HEK293T (cell line): ENCODE results near the gene FAM83B.

ENCODE experiments used
- CTCF ChIA-PET: fragments of 350-600 bp; formaldehyde crosslinking; extraction: SDS; loops from one replicate; lab custom pipeline; 2021; ENCODE audit warnings: antibody characterized with exemption, inconsistent platforms; lab: Yijun Ruan, JAX
- POLR2A ChIA-PET: fragments of 350-600 bp; formaldehyde crosslinking; extraction: SDS; loops from one replicate; lab custom pipeline; 2020; ENCODE audit warnings: antibody characterized with exemption, inconsistent platforms; lab: Yijun Ruan, JAX
- DNase-seq: peaks from one replicate; pipeline ENCODE4 v3.0.0; 2012; ENCODE audit warnings: mixed read lengths; ENCODE audit errors: extremely low spot score
- ARNT ChIP-seq: fragments of 450-650 bp; IDR thresholded peaks from 2 replicates; pipeline ENCODE4 v1.6.1; 2017; ENCODE audit warnings: mild to moderate bottlenecking
- BHLHE40 ChIP-seq: fragments of 450-650 bp; IDR thresholded peaks from 2 replicates; pipeline ENCODE4 v1.6.1; 2016; ENCODE audit warnings: mild to moderate bottlenecking, moderate library complexity, borderline replicate concordance
- CTBP1 ChIP-seq: fragments of 450-650 bp; IDR thresholded peaks from 2 replicates; pipeline ENCODE4 v1.6.1; 2016; ENCODE audit warnings: borderline replicate concordance
- ELF4 ChIP-seq: fragments of 450-650 bp; IDR thresholded peaks from 2 replicates; pipeline ENCODE4 v1.6.1; 2017; ENCODE audit warnings: antibody characterized with exemption
- FOXA1 ChIP-seq: fragments of 450-650 bp; IDR thresholded peaks from 2 replicates; pipeline ENCODE4 v1.6.1; 2016; ENCODE audit warnings: mild to moderate bottlenecking
- FOXK2 ChIP-seq: fragments of 450-650 bp; IDR thresholded peaks from 2 replicates; pipeline ENCODE4 v1.6.1; 2016; ENCODE audit warnings: mild to moderate bottlenecking
- FOXM1 ChIP-seq: fragments of 450-650 bp; IDR thresholded peaks from 2 replicates; pipeline ENCODE4 v1.6.1; 2017; ENCODE audit warnings: mild to moderate bottlenecking, borderline replicate concordance
- HDGF ChIP-seq: fragments of 450-650 bp; IDR thresholded peaks from 2 replicates; pipeline ENCODE4 v1.6.1; 2017; ENCODE audit warnings: antibody characterized with exemption, borderline replicate concordance
- L3MBTL2 ChIP-seq: fragments of 450-650 bp; conservative IDR thresholded peaks from 2 replicates; pipeline ENCODE4 v1.6.1; 2016; ENCODE audit warnings: mild to moderate bottlenecking
- LEF1 ChIP-seq: fragments of 450-650 bp; IDR thresholded peaks from 2 replicates; pipeline ENCODE4 v1.6.1; 2017; ENCODE audit warnings: mild to moderate bottlenecking, borderline replicate concordance
- NFRKB ChIP-seq: fragments of 450-650 bp; IDR thresholded peaks from 2 replicates; pipeline ENCODE4 v1.6.1; 2016; ENCODE audit warnings: mild to moderate bottlenecking, moderate library complexity
- SP1 ChIP-seq: fragments of 450-650 bp; IDR thresholded peaks from 2 replicates; pipeline ENCODE4 v1.6.1; 2017
- SUZ12 ChIP-seq: fragments of 450-650 bp; IDR thresholded peaks from 2 replicates; pipeline ENCODE4 v1.6.1; 2016; ENCODE audit warnings: mild to moderate bottlenecking
- TARDBP ChIP-seq: fragments of 450-650 bp; IDR thresholded peaks from 2 replicates; pipeline ENCODE4 v1.6.1; 2016
- ZNF384 ChIP-seq: fragments of 450-650 bp; IDR thresholded peaks from 2 replicates; pipeline ENCODE4 v1.6.1; 2016
- TF ChIP-seq, protein P1 (sequence below): fragments of 450-650 bp; IDR thresholded peaks from 2 replicates; pipeline ENCODE4 v1.6.1; 2016

FAM83B gene

DNA sequence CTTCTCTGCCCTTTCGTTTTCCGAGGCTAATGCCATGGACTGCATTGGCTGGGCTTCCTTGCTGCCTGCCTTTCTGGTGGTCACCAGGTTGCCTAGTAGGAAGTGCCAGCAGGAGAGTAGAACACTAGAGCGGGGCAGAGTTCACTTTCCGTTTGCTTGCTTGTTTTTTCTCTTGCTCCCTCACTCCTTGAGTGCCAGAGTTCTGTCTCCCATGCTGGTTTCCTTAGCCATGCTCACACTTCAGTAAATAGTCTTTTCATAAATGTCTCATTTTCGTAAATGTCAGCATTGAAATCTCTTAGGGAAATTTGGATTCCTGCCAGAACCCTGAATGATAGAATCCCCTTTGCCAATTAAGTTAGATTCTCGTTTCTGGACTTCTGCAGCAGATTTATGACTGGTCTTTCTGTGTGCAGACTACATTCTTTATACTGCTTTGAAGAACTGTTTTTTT lies 63.9 kb downstream of the FAM83B start:
- no peak for TF ChIP-seq FOXM1
- no peak for TF ChIP-seq SUZ12
- POLR2A ChIA-PET: no interaction called here
- CTCF ChIA-PET: no interaction called here
- DNase-seq: no peak

DNA sequence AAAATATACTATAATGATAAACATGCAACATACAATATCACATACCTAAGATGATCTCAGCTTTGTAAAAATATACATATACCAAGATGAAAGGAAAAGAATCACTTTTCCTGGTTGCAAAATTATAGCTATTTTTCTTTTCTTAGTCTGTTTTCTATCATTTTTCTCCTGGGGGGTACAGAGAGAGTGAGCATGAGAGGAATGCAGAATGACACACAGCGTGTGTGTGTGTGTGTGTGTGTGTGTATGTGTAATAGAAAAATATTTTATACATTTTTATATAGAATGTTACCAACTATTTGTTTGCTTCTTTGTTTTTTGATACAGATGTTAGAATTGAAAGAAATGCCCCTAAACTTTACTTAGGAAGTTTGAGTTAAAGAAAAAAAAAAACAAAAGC lies 64.3 kb downstream of the FAM83B start:
- ChIA-PET POLR2A (no interaction called here), CTCF (no interaction called here)
- TF ChIP-seq FOXA1 (no peak), ZNF384 (no peak), HDGF (no peak), SUZ12 (no peak), FOXK2 (no peak), LEF1 (no peak), FOXM1 (no peak), CTBP1 (no peak), BHLHE40 (no peak), NFRKB (no peak), SP1 (no peak), TARDBP (no peak), ELF4 (no peak), L3MBTL2 (no peak), ARNT (no peak)
- TF ChIP-seq, protein P1, sequence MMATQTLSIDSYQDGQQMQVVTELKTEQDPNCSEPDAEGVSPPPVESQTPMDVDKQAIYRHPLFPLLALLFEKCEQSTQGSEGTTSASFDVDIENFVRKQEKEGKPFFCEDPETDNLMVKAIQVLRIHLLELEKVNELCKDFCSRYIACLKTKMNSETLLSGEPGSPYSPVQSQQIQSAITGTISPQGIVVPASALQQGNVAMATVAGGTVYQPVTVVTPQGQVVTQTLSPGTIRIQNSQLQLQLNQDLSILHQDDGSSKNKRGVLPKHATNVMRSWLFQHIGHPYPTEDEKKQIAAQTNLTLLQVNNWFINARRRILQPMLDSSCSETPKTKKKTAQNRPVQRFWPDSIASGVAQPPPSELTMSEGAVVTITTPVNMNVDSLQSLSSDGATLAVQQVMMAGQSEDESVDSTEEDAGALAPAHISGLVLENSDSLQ: no peak
- DNase-seq: no peak

DNA sequence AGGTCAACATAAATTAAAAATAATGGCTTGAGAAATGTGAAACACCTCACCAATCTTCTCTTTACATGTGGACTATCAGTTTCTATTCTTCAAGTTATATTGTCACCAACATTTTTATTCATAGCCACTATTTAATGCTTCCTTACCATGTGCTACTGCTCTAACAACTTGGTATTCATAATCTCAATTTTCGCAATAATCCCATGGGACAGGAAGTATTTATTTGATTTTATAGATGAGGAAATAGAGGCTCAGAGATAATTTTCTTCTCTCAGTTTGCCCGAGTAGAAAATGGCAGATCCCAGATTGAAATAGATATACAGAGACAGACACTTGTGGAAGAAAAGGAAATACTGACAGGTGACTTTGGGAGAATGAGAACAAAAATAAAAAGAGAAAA lies 66.6 kb downstream of the FAM83B start:
- TF ChIP-seq HDGF (no peak), L3MBTL2 (no peak), FOXM1 (no peak)
- no peak for DNase-seq
- POLR2A ChIA-PET: no interaction called here
- CTCF ChIA-PET: no interaction called here

DNA sequence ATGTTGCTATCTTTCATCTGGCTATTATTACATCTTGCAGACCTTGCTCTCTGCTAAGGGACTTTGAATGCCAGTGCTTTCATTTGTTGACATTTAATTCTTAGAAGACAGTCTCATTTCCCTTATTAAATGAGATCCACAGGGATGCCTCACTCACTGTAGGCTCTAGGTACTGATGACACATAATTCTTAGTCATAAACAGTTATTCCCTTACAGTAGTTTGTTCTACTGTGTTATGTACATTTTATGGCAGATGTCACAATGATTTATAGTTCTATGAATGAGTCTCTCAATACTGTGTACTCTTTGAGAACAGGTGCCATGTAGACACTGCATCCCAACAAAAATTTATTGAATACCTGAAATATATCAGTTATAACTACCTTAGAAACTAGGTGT lies 70.3 kb downstream of the FAM83B start:
- no peak for DNase-seq
- ChIA-PET POLR2A (no interaction called here), CTCF (no interaction called here)
- TF ChIP-seq, protein P1: peak; percentile 87
- TF ChIP-seq TARDBP: no peak

DNA sequence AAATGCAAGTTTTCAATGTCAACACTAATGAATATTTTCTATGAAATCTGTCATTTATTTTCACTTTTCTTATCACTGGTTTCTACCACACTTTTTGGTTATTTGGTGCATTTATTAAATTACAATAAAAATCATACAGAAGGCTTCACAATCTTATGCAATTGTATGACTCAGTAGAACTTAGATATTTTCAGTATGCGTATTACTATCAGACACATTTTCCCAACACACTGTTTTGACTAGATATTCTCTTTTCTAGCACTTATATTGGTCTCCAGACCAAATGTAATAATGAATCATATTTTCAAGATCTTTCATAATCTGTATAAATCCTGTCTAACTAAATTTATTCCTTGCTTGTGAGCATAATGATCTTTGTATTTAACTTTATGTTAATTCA lies 74.1 kb downstream of the FAM83B start:
- TF ChIP-seq, protein P1: no peak
- TF ChIP-seq ARNT (no peak), NFRKB (no peak), TARDBP (no peak), L3MBTL2 (no peak), LEF1 (no peak), FOXA1 (no peak), SP1 (no peak), HDGF (no peak), BHLHE40 (no peak), ELF4 (no peak), SUZ12 (no peak), FOXM1 (no peak), FOXK2 (no peak), ZNF384 (no peak), CTBP1 (no peak)
- ChIA-PET POLR2A (no interaction called here), CTCF (no interaction called here)
- no peak for DNase-seq

DNA sequence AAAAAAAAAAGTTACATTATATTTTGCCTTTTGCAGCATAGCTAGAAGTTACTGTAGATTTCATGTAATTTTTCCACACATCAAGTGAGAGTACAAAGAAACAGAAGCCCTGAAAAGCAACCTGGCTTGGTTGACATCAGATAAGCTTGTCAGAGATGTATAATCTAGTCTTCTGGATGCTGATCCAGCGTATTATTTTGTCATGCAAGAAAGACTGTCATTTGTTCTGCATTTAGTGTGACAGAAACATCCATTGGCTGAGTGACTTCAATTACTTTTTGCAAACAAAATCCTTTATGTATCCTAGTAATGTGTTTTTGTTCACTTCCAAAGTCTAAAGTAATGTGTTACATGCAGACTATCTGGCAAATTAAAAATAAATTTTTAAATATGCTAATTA lies 75.3 kb downstream of the FAM83B start:
- no peak for TF ChIP-seq FOXA1
- no peak for TF ChIP-seq LEF1
- no peak for TF ChIP-seq CTBP1
- no peak for TF ChIP-seq NFRKB
- CTCF ChIA-PET: interaction anchor here (0.7 kb wide), 1 partner anchor 315 kb away, joined by 5 read pairs; no protein-coding TSS in a partner anchor
- POLR2A ChIA-PET: no interaction called here
- DNase-seq: no peak

DNA sequence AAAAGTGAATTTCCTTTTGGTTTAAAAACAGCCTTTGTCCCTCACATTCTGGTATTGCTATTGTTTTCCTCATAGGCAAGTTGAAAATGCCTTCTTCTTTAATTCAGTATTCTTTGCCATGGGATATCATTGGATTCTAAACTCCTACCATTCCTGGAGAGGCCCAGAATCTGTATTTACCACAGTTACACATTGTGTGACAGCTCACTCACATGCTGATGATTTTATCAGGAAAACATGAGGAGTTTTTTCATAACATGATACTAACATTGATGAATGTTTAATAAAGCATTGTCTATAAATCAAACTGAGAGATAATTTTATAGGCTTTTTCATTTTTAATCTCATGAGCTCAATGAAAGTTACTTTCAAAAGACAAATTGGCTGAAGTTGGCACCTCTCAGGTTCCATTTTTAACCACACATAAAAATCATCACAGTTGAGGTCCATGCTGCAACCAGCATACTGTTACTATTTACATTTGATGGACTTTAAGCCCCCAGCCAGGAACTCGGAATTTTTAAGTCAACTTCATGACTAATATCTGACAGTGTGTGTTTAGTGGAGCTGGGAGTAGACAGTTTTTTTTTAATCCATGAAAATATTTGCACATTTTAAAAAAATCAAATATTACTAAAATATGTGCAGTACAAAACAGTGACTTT lies 82.8 kb downstream of the FAM83B start:
- ChIA-PET CTCF (no interaction called here), POLR2A (no interaction called here)
- DNase-seq: no peak
- no peak for TF ChIP-seq BHLHE40
- no peak for TF ChIP-seq HDGF
